ENCODE data around the gene CEP55.

GRCh38 chr10:93547522-93547921 is 51.1 kb downstream of the CEP55 start:
- no peak for TF ChIP-seq CTCF (IDR thresholded peaks at IDR 0.05; ENCODE audit: low read length)
- no peak for TF ChIP-seq EZH2 (IDR thresholded peaks at IDR 0.05; ENCODE audit: borderline replicate concordance, low read length)

All from OCI-LY1 (cell line).